ENCODE results near the gene WIZ.
A peak's percentile ranks its signal among the peaks of the same experiment; 100 is the strongest.

Gene WIZ

DNA sequence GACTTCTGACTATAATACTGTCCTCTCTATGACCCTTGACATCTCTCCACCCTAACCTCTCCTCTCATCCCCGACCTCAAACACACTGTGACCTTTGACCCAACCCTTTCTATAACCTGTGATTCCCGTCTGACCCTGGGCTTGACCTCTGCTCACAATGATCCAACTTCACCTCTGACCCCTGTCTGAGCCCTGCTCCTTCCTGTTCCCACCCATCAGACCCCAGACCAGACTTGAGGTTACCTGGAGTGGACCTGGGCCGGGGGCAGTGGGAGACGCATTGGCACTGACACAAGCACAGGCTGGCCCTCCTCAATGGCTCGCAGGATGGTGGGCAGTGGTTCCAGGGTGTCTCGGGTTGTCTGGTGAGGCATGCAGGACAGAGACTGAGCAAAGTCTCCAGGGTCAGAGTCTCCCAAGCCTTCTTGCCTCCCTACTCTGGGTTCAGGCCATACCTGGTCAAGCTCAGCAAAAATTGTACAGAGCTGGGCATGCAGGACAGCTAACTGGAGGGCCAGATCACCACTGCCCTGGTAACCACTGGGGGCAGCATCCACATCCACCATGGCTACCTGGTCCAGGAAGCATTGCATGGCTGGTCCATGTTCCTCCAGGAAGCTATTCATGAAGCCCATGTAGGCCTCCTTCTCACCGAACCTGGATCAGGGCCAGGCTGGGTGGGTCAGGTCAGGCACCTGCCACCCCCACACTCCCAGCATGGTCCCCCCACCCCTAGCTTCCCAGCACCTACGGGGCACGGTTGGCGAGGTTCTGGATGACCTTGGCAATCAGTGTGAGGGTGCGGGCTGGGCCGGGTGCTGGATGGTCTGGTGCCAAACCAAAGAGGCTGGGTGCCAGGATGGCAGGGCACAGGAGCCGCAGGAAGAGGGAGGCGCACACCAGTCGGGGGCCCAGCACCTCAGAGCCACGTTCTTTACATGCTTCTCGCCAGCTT is 4.4 kb upstream of the WIZ start:
- no peak for DNase-seq
- no peak overlapping the region for H4K5ac ChIP-seq (ENCODE audit: low read length)
- no peak overlapping the region for H3K9ac ChIP-seq (ENCODE audit: low read length)
- no peak overlapping the region for H3K27ac ChIP-seq (ENCODE audit: low read depth, low read length)
- no peak overlapping the region for H2BK120ac ChIP-seq (ENCODE audit: low read depth, low read length)
- no peak overlapping the region for H3K23ac ChIP-seq (ENCODE audit: low read length)
- H3K4ac ChIP-seq (ENCODE audit: low read depth, low read length), result no peak overlapping the region
- no CpG with 5 or more reads among the region's 17 CpGs for WGBS (ENCODE audit: extremely low coverage, insufficient coverage, low lambda C conversion rate)
- H4K8ac ChIP-seq (ENCODE audit: low read depth, low read length), result no peak overlapping the region
- no peak overlapping the region for H2AK5ac ChIP-seq (ENCODE audit: low read length)
- no peak overlapping the region for H3K4me3 ChIP-seq (ENCODE audit: low read length)
- no peaks in the 10 kb centered on the region for H3K4me1 ChIP-seq (ENCODE audit: control insufficient read depth, low read depth, low read length)
- H3K4me2 ChIP-seq (ENCODE audit: low read length), result no peak overlapping the region
- H3K79me2 ChIP-seq (ENCODE audit: control insufficient read depth, insufficient read depth, low read length), result no peaks in the 10 kb centered on the region
- no peaks in the 10 kb centered on the region for H3K79me1 ChIP-seq (ENCODE audit: low read length)
- no peak overlapping the region for H2BK15ac ChIP-seq (replicated peaks; ENCODE audit: low read depth)
- no peak overlapping the region for H3K56ac ChIP-seq (ENCODE audit: low read length)
- no peaks in the 10 kb centered on the region for H3K36me3 ChIP-seq (ENCODE audit: control insufficient read depth, insufficient read depth, low read length)
- no peak overlapping the region for H3K18ac ChIP-seq (ENCODE audit: low read length)
- H3K27me3 ChIP-seq (ENCODE audit: insufficient read depth, low read length, poor library complexity), result peaks cover 28% of the 10 kb centered on the region
- no peak overlapping the region for H2BK5ac ChIP-seq (ENCODE audit: low read length)

DNA sequence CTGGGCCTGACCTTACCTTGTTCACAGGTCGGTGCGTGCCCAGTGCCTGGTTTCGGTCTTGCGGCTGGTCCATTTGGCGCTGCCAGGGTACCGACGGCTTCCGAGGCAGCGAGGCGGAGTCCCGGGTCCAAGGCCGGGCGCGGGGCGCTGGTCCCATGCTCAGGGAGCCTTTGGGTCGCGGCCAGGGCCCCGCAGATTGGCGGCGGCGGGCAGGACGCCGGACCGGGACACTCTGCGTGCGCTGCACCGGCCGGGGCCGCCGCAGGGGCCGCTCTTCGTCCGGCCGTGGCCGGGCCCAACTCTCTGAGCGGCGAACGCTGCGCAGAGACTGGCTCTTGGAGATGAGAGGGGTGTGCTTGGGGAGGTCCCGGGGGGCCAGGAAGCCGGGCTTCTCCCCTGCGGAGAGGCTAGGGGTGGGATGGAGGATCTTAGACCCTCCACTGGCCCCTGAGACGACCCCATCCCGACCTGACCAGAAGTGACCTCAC is 3.4 kb upstream of the WIZ start:
- H3K4me1 ChIP-seq (ENCODE audit: control insufficient read depth, low read depth, low read length), result peaks cover 3% of the 10 kb centered on the region
- H3K9ac ChIP-seq (ENCODE audit: low read length), result no peak overlapping the region
- H3K27me3 ChIP-seq (ENCODE audit: insufficient read depth, low read length, poor library complexity), result peaks cover 24% of the 10 kb centered on the region
- H3K79me2 ChIP-seq (ENCODE audit: control insufficient read depth, insufficient read depth, low read length), result no peaks in the 10 kb centered on the region
- no peak overlapping the region for H4K8ac ChIP-seq (ENCODE audit: low read depth, low read length)
- WGBS (ENCODE audit: extremely low coverage, insufficient coverage, low lambda C conversion rate), result no CpG with 5 or more reads among the region's 44 CpGs
- H3K4me3 ChIP-seq (ENCODE audit: low read length), result no peak overlapping the region
- no peak overlapping the region for H3K4me2 ChIP-seq (ENCODE audit: low read length)
- H2BK15ac ChIP-seq (replicated peaks; ENCODE audit: low read depth), result no peak overlapping the region
- H2AK5ac ChIP-seq (ENCODE audit: low read length), result no peak overlapping the region
- H3K56ac ChIP-seq (ENCODE audit: low read length), result peak overlapping the region; percentile 25
- H3K18ac ChIP-seq (ENCODE audit: low read length), result no peak overlapping the region
- no peak overlapping the region for H3K27ac ChIP-seq (ENCODE audit: low read depth, low read length)
- H3K4ac ChIP-seq (ENCODE audit: low read depth, low read length), result no peak overlapping the region
- DNase-seq, result no peak
- H3K36me3 ChIP-seq (ENCODE audit: control insufficient read depth, insufficient read depth, low read length), result no peaks in the 10 kb centered on the region
- H3K23ac ChIP-seq (ENCODE audit: low read length), result no peak overlapping the region
- no peaks in the 10 kb centered on the region for H3K79me1 ChIP-seq (ENCODE audit: low read length)
- no peak overlapping the region for H2BK5ac ChIP-seq (ENCODE audit: low read length)
- H4K5ac ChIP-seq (ENCODE audit: low read length), result no peak overlapping the region
- no peak overlapping the region for H2BK120ac ChIP-seq (ENCODE audit: low read depth, low read length)

DNA sequence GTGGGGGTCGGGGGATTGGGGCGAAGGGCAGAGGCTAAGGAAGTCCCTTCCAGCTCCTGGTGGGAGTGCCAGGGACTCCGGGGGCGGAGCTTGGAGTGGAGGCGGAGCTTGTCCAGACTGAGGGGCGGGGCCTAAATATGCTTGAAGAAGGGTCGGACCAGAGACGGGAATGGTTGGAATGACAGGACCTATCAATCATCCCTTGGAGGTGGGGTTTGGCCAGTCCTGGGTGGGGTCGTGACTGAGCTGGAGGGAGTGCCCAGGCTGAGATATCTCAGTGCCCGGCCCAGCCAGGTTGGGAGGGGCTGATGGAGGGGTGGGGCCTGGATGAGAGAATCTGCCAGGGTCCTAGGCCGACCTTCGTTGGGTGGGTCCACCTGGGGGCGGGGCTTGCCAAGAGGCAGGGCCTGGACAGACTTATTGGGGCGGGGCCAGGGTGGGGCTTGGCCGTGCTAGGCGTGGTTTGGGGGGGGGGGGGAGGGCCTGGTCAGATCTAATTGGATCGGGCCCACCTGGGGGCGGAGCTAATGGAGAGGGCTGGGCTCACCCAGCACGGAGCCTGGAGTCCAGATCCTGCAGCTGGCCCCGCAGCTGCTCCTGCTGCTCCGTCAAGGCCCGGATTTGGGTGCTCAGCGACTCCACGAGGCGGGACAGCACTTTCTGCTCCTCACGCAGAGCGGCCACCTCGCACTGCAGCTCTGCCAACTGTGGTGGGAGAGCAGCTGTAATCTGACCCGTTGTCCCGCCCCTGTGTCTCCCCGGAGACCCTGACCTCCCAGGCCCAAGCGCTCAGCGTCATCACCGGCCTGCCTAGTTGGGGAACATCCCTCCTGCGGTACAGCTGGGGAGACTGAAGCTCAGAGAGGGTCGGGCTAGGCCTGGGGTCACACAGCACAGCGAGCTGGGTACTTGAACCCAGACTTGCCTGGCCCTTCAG is 2.6 kb upstream of the WIZ start:
- DNase-seq, result peak; percentile 91
- WGBS (ENCODE audit: extremely low coverage, insufficient coverage, low lambda C conversion rate), result no CpG with 5 or more reads among the region's 37 CpGs
- Histone ChIP-seq H3K79me1 (ENCODE audit: low read length) (no peaks in the 10 kb centered on the region), H3K9ac (ENCODE audit: low read length) (peak overlapping the region; percentile 36), H4K5ac (ENCODE audit: low read length) (no peak overlapping the region), H4K8ac (ENCODE audit: low read depth, low read length) (no peak overlapping the region), H3K79me2 (ENCODE audit: control insufficient read depth, insufficient read depth, low read length) (no peaks in the 10 kb centered on the region), H3K4me1 (ENCODE audit: control insufficient read depth, low read depth, low read length) (peaks cover 3% of the 10 kb centered on the region), H3K4me3 (ENCODE audit: low read length) (no peak overlapping the region), H3K36me3 (ENCODE audit: control insufficient read depth, insufficient read depth, low read length) (no peaks in the 10 kb centered on the region), H2BK5ac (ENCODE audit: low read length) (no peak overlapping the region), H2AK5ac (ENCODE audit: low read length) (no peak overlapping the region), H3K23ac (ENCODE audit: low read length) (no peak overlapping the region), H2BK120ac (ENCODE audit: low read depth, low read length) (no peak overlapping the region), H2BK15ac (replicated peaks; ENCODE audit: low read depth) (no peak overlapping the region), H3K27me3 (ENCODE audit: insufficient read depth, low read length, poor library complexity) (peaks cover 17% of the 10 kb centered on the region), H3K27ac (ENCODE audit: low read depth, low read length) (no peak overlapping the region), H3K18ac (ENCODE audit: low read length) (no peak overlapping the region), H3K4me2 (ENCODE audit: low read length) (peak overlapping the region; percentile 67), H3K56ac (ENCODE audit: low read length) (peak overlapping the region; percentile 15), H3K4ac (ENCODE audit: low read depth, low read length) (no peak overlapping the region)

DNA sequence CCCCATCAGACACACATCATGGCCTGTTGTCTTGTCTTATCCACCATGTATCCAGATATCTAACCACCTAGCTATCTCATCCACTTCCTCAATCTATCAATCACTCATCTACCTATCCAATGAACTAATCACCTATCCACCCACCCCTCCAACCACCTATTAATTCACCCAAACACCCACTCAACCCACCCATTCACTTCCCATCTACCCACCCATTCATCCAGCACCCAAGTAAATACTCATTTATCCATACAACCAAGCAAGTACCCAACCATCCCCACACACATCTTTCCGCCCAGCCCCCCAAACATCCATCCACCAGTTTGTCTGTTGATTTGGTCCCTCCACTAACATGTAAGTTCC is 753 bp upstream of the WIZ start:
- no peak overlapping the region for H3K56ac ChIP-seq (ENCODE audit: low read length)
- no peak overlapping the region for H2AK5ac ChIP-seq (ENCODE audit: low read length)
- no peaks in the 10 kb centered on the region for H3K79me1 ChIP-seq (ENCODE audit: low read length)
- no peak overlapping the region for H3K4me2 ChIP-seq (ENCODE audit: low read length)
- H3K23ac ChIP-seq (ENCODE audit: low read length), result no peak overlapping the region
- H3K4me1 ChIP-seq (ENCODE audit: control insufficient read depth, low read depth, low read length), result peaks cover 3% of the 10 kb centered on the region
- no peak overlapping the region for H2BK120ac ChIP-seq (ENCODE audit: low read depth, low read length)
- H3K36me3 ChIP-seq (ENCODE audit: control insufficient read depth, insufficient read depth, low read length), result no peaks in the 10 kb centered on the region
- H3K4me3 ChIP-seq (ENCODE audit: low read length), result no peak overlapping the region
- H3K27ac ChIP-seq (ENCODE audit: low read depth, low read length), result no peak overlapping the region
- no peak overlapping the region for H3K4ac ChIP-seq (ENCODE audit: low read depth, low read length)
- no peak for DNase-seq
- no CpG with 5 or more reads among the region's 1 CpG for WGBS (ENCODE audit: extremely low coverage, insufficient coverage, low lambda C conversion rate)
- no peak overlapping the region for H4K8ac ChIP-seq (ENCODE audit: low read depth, low read length)
- H3K79me2 ChIP-seq (ENCODE audit: control insufficient read depth, insufficient read depth, low read length), result no peaks in the 10 kb centered on the region
- no peak overlapping the region for H3K18ac ChIP-seq (ENCODE audit: low read length)
- no peak overlapping the region for H2BK15ac ChIP-seq (replicated peaks; ENCODE audit: low read depth)
- no peak overlapping the region for H4K5ac ChIP-seq (ENCODE audit: low read length)
- peaks cover 2% of the 10 kb centered on the region for H3K27me3 ChIP-seq (ENCODE audit: insufficient read depth, low read length, poor library complexity)
- no peak overlapping the region for H2BK5ac ChIP-seq (ENCODE audit: low read length)
- no peak overlapping the region for H3K9ac ChIP-seq (ENCODE audit: low read length)

DNA sequence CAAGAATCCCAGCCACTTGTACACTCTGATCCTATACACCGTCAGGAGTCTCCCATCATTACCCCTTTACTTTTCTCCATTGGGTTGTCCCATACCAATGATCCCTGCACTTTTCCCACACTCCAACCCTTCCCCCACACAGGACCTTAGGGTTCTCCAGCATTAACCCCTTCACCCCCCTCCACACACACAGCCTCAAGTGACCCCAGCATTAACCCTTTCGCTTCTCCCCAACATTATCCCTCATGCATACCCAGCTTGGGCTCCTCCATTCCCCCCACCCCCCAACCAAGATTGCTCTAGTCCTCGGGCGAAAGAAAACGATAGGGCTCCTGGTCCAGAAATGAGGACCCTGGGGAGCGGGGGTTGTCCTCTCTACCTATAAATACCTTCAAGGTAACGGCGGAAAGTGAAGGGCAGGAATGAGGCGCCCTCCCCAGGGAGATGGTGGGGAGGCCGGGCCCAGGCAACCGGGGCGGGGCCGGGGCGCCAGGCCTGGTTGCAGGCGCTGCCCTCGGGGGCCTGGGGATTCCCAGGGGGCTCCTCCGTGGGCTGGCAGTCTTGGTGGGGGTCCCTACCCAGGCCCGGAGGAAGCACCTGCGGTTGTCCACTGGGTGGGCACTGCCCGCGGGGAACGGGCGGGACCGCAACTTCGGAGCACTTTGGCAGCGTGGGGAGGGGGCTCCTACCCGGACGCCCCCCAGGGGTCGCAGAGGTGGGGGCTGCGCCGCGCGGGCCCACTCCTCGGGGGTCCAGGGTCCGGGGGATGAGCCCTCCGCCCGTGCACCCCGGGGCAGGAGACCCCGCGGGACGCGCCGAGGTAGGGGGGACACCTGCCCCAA is 757 bp downstream of the WIZ start:
- no peak overlapping the region for H3K18ac ChIP-seq (ENCODE audit: low read length)

More for the DNA sequence above, 757 bp downstream of the WIZ start:
- H4K8ac ChIP-seq (ENCODE audit: low read depth, low read length), result no peak overlapping the region
- no peak overlapping the region for H2AK5ac ChIP-seq (ENCODE audit: low read length)
- H2BK15ac ChIP-seq (replicated peaks; ENCODE audit: low read depth), result no peak overlapping the region
- H3K4me1 ChIP-seq (ENCODE audit: control insufficient read depth, low read depth, low read length), result peaks cover 3% of the 10 kb centered on the region
- H2BK120ac ChIP-seq (ENCODE audit: low read depth, low read length), result no peak overlapping the region
- DNase-seq, result no peak
- H3K56ac ChIP-seq (ENCODE audit: low read length), result peak overlapping the region; percentile 49
- WGBS (ENCODE audit: extremely low coverage, insufficient coverage, low lambda C conversion rate), result no CpG with 5 or more reads among the region's 43 CpGs
- H3K4me2 ChIP-seq (ENCODE audit: low read length), result peak overlapping the region; percentile 68
- no peaks in the 10 kb centered on the region for H3K36me3 ChIP-seq (ENCODE audit: control insufficient read depth, insufficient read depth, low read length)
- H4K5ac ChIP-seq (ENCODE audit: low read length), result no peak overlapping the region
- H3K4ac ChIP-seq (ENCODE audit: low read depth, low read length), result no peak overlapping the region
- peak overlapping the region; percentile 40 for H3K9ac ChIP-seq (ENCODE audit: low read length)
- no peak overlapping the region for H3K23ac ChIP-seq (ENCODE audit: low read length)
- no peaks in the 10 kb centered on the region for H3K79me1 ChIP-seq (ENCODE audit: low read length)
- peaks cover 2% of the 10 kb centered on the region for H3K27me3 ChIP-seq (ENCODE audit: insufficient read depth, low read length, poor library complexity)
- H3K79me2 ChIP-seq (ENCODE audit: control insufficient read depth, insufficient read depth, low read length), result no peaks in the 10 kb centered on the region
- H3K27ac ChIP-seq (ENCODE audit: low read depth, low read length), result no peak overlapping the region
- H3K4me3 ChIP-seq (ENCODE audit: low read length), result peak overlapping the region; percentile 15
- H2BK5ac ChIP-seq (ENCODE audit: low read length), result no peak overlapping the region

Data from mesendoderm (in vitro differentiated cells).